ENCODE data around the gene CALHM3.

DNA sequence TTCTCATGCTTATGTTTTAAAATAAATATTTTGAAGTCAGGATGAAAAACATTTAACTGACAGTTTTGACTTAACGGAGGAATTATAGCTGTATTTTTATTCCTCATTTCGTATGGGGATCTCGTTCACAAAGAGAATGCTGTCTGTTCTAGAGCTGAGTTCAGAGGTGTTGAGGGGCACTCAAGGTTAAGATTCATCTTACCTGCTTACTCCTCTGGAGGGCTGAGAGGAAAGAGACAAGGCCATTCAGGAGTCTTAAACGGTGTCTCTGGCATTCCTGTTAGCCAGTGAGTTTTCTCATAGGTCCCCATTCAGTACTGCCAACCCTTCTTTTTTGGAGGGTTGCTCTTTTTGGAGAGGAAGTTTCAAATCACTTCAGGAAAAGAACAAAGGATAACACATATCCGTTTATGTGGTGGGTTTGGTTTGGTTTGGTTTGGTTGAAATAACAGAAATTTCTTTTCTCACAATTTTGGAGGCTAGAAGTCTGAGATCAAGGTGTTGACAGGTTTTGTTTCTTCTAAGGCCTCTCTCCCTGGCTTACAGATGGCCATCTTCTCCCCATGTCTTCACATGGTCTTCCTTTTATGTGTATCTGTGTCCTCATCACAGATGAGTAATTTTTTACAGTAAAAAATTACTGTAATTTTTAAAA is 49.9 kb downstream of the CALHM3 start:
- TF ChIP-seq EZH2 (IDR thresholded peaks at IDR 0.05; ENCODE audit: borderline replicate concordance, low read length): no peak
- TF ChIP-seq, protein P1, sequence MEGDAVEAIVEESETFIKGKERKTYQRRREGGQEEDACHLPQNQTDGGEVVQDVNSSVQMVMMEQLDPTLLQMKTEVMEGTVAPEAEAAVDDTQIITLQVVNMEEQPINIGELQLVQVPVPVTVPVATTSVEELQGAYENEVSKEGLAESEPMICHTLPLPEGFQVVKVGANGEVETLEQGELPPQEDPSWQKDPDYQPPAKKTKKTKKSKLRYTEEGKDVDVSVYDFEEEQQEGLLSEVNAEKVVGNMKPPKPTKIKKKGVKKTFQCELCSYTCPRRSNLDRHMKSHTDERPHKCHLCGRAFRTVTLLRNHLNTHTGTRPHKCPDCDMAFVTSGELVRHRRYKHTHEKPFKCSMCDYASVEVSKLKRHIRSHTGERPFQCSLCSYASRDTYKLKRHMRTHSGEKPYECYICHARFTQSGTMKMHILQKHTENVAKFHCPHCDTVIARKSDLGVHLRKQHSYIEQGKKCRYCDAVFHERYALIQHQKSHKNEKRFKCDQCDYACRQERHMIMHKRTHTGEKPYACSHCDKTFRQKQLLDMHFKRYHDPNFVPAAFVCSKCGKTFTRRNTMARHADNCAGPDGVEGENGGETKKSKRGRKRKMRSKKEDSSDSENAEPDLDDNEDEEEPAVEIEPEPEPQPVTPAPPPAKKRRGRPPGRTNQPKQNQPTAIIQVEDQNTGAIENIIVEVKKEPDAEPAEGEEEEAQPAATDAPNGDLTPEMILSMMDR (IDR thresholded peaks at IDR 0.05; ENCODE audit: low read length): no peak

Measured in OCI-LY1 (cell line).